ENCODE results near the gene CTXND1. TPM values are rescaled to one million over a fixed set of nuclear protein-coding genes. Genes with fewer than 3 reads are reported as not detected.
A peak's percentile ranks its signal among the peaks of the same experiment; 100 is the strongest.

The CTXND1 gene
- total RNA-seq, 1 experiment from 2014 or later: not detected

- intact Hi-C loops (cut with micrococcal nuclease): no loop called here
- no TSS peak for BruUV-seq (replicated peaks)
- no peak for TF ChIP-seq CTCF (conservative IDR thresholded peaks at IDR 0.05; ENCODE audit: low read depth, low read length)
These were observed 92.0 kb downstream of the CTXND1 start for GRCh38 chr15:80159811-80160569.

DNA sequence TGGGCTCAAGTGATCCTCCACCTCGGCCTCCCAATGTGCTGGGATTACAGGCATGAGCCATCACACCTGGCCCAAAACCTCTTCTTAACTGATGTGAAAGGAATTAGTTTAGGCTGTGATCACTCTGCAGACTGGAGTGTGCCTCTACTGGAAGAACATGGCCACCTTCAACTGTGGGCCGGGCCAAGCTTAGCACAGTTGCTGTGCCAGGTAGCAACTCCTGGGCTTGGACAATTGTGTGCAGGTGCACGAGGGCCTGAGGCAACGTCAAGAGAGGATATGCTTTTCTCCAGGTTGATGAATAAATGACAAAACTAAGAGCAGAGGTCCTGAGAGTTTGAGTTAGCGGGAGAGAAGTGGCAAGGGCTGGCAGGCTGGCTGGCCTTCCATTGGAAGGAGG is 92.7 kb downstream of the CTXND1 start:
- intact Hi-C loops (cut with micrococcal nuclease): no loop called here
- Histone ChIP-seq H3K9me3 (ENCODE audit: low read length) (no peaks in the 10 kb centered on the region), H3K9me2 (replicated peaks; ENCODE audit: low read length) (no peaks in the 10 kb centered on the region), H3K4me1 (ENCODE audit: insufficient read depth, low read length) (peaks cover 17% of the 10 kb centered on the region), H2AFZ (ENCODE audit: low read length) (no peak overlapping the region), H3F3A (ENCODE audit: low read length, unreplicated experiment) (no peaks in the 10 kb centered on the region), H3K4me2 (ENCODE audit: low read length) (no peak overlapping the region), H3K36me3 (ENCODE audit: low read depth, low read length) (peaks cover 24% of the 10 kb centered on the region), H3K9ac (ENCODE audit: low read length) (no peak overlapping the region), H3K4me3 (ENCODE audit: low read length) (no peak overlapping the region), H3K79me2 (ENCODE audit: low read length) (peaks cover 12% of the 10 kb centered on the region), H4K20me1 (ENCODE audit: low read length) (no peaks in the 10 kb centered on the region), H3K27me3 (ENCODE audit: low read length) (no peaks in the 10 kb centered on the region), H3K27ac (ENCODE audit: low read length) (no peak overlapping the region)
- BruUV-seq (replicated peaks): no TSS peak
- no peak for DNase-seq
- CTCF ChIA-PET: no interaction called here
- POLR2A ChIA-PET (ENCODE audit: unreplicated experiment): no interaction called here
- ATAC-seq: no peak
- TF ChIP-seq EZH2 (IDR thresholded peaks at IDR 0.05; ENCODE audit: low read length, unreplicated experiment) (no peak), CTCF (conservative IDR thresholded peaks at IDR 0.05; ENCODE audit: low read depth, low read length) (no peak)

More at GRCh38 chr15:80159811-80160569, 92.0 kb downstream of the CTXND1 start:
- Histone ChIP-seq H3K27me3 (ENCODE audit: low read length) (no peaks in the 10 kb centered on the region), H3K9me2 (replicated peaks; ENCODE audit: low read length) (no peaks in the 10 kb centered on the region), H3K36me3 (ENCODE audit: low read depth, low read length) (peaks cover 24% of the 10 kb centered on the region), H3K4me1 (ENCODE audit: insufficient read depth, low read length) (peaks cover 17% of the 10 kb centered on the region), H3K9me3 (ENCODE audit: low read length) (no peaks in the 10 kb centered on the region), H3K4me3 (ENCODE audit: low read length) (no peak overlapping the region), H4K20me1 (ENCODE audit: low read length) (no peaks in the 10 kb centered on the region), H3F3A (ENCODE audit: low read length, unreplicated experiment) (no peaks in the 10 kb centered on the region), H2AFZ (ENCODE audit: low read length) (no peak overlapping the region), H3K79me2 (ENCODE audit: low read length) (peaks cover 5% of the 10 kb centered on the region; the same call in 1 of the 2 replicates), H3K27ac (ENCODE audit: low read length) (peak overlapping the region; percentile 76), H3K4me2 (ENCODE audit: low read length) (peak overlapping the region; percentile 3; the same call in 1 of the 2 replicates), H3K9ac (ENCODE audit: low read length) (peak overlapping the region; percentile 38; the same call in 1 of the 2 replicates)
- DNase-seq (no peak), ATAC-seq (no peak)
- ChIA-PET POLR2A (ENCODE audit: unreplicated experiment) (no interaction called here), CTCF (no interaction called here)

- BruUV-seq (replicated peaks): no TSS peak
- POLR2A ChIA-PET (ENCODE audit: unreplicated experiment): no interaction called here
- no peak for TF ChIP-seq CTCF (conservative IDR thresholded peaks at IDR 0.05; ENCODE audit: low read depth, low read length)
- Histone ChIP-seq H3K9me3 (ENCODE audit: low read length) (no peaks in the 10 kb centered on the region), H4K20me1 (ENCODE audit: low read length) (no peaks in the 10 kb centered on the region), H3K4me1 (ENCODE audit: insufficient read depth, low read length) (peaks cover 27% of the 10 kb centered on the region), H3K9ac (ENCODE audit: low read length) (no peak overlapping the region), H3K27ac (ENCODE audit: low read length) (no peak overlapping the region), H3F3A (ENCODE audit: low read length, unreplicated experiment) (no peaks in the 10 kb centered on the region), H2AFZ (ENCODE audit: low read length) (no peak overlapping the region), H3K79me2 (ENCODE audit: low read length) (peaks cover 27% of the 10 kb centered on the region), H3K27me3 (ENCODE audit: low read length) (no peaks in the 10 kb centered on the region), H3K4me2 (ENCODE audit: low read length) (no peak overlapping the region), H3K4me3 (ENCODE audit: low read length) (no peak overlapping the region), H3K36me3 (ENCODE audit: low read depth, low read length) (peaks cover 16% of the 10 kb centered on the region), H3K9me2 (replicated peaks; ENCODE audit: low read length) (no peaks in the 10 kb centered on the region)
- CTCF ChIA-PET: no interaction called here
- ATAC-seq (no peak), DNase-seq (no peak)
- intact Hi-C loops (cut with micrococcal nuclease): no loop called here
These were observed 94.8 kb downstream of the CTXND1 start for GRCh38 chr15:80157215-80157614.

Measured in PC-3 (cell line).